ENCODE measurements around the gene NFATC2IP.

NFATC2IP gene

DNA sequence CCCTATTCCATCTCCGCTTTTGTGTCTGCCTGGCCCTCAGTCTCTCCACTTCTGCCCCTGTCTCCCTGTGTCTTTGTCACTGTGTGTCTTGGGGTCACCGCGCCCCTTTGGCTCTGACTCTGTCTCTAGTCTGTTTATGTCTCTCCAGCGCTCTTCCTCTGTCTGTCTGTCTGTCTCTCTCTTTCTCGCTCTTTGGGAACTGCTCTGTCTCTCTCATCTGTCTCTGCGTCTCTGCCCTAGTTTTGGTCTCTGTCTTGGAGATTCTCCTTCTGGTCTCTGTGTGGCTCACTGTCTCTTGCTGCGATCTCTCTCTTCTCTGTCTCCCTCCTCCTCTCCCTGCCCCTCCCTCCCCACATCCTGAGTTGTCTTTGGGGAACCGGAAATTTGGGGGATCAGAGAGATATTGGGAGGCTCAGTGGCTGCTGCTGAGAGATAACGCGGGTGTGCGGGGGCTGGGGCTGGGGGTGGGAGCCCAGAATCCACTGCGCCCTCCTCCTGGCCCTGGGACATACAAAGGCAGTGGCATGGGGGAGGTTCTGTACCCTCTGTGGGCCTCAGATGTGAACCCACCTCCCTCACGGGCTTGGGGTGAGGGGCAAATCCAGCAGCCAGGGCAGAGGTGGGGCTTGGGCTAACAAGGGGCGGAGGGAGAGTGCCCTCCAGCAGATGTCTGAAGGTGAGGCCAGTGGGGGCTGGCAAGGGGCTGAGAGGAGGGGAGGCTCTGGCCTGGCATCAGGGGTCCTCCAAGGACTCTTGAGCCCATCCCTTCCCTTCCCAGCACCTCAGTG lies 58.5 kb downstream of the NFATC2IP start:
- TF ChIP-seq, protein P1, sequence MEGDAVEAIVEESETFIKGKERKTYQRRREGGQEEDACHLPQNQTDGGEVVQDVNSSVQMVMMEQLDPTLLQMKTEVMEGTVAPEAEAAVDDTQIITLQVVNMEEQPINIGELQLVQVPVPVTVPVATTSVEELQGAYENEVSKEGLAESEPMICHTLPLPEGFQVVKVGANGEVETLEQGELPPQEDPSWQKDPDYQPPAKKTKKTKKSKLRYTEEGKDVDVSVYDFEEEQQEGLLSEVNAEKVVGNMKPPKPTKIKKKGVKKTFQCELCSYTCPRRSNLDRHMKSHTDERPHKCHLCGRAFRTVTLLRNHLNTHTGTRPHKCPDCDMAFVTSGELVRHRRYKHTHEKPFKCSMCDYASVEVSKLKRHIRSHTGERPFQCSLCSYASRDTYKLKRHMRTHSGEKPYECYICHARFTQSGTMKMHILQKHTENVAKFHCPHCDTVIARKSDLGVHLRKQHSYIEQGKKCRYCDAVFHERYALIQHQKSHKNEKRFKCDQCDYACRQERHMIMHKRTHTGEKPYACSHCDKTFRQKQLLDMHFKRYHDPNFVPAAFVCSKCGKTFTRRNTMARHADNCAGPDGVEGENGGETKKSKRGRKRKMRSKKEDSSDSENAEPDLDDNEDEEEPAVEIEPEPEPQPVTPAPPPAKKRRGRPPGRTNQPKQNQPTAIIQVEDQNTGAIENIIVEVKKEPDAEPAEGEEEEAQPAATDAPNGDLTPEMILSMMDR (conservative IDR thresholded peaks at IDR 0.05; ENCODE audit: low read depth, low read length), result no peak
- no peaks in the 10 kb centered on the region for H3K4me1 ChIP-seq (ENCODE audit: low read depth, poor library complexity, severe bottlenecking)
- no peak overlapping the region for H3K4me2 ChIP-seq
- H3K27me3 ChIP-seq (ENCODE audit: insufficient read depth, low read depth), result no peaks in the 10 kb centered on the region
- no peaks in the 10 kb centered on the region for H3K79me2 ChIP-seq (ENCODE audit: insufficient read depth, low read depth)
- H3K9ac ChIP-seq, result no peak overlapping the region
- no peak overlapping the region for H2AFZ ChIP-seq (ENCODE audit: low read depth)
- H3K4me3 ChIP-seq (IDR thresholded peaks at IDR 0.05; ENCODE audit: insufficient read depth, low read depth, low read length), result no peak overlapping the region
- H3K36me3 ChIP-seq (ENCODE audit: insufficient read depth), result no peaks in the 10 kb centered on the region
- no peaks in the 10 kb centered on the region for H4K20me1 ChIP-seq (ENCODE audit: insufficient read depth)
- H3K27ac ChIP-seq, result no peak overlapping the region

DNA sequence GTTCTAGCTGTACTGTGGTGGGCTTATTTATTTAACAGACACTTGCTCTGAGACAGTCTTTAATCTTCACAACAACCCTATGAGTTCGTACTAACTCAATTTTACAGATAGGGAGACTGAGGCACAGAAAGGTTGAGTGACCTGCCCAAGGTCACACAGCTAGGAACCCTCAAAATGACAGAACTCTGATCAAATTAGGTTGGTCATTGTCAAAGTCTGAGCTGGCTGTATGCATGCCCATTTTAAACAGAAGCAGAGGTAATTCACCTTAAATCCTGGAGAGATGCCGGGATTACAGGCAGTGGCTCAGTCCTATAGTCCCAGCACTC lies 59.1 kb downstream of the NFATC2IP start:
- Histone ChIP-seq H3K27ac (no peak overlapping the region), H3K79me2 (ENCODE audit: insufficient read depth, low read depth) (no peaks in the 10 kb centered on the region), H2AFZ (ENCODE audit: low read depth) (no peak overlapping the region), H3K9ac (no peak overlapping the region), H4K20me1 (ENCODE audit: insufficient read depth) (no peaks in the 10 kb centered on the region), H3K27me3 (ENCODE audit: insufficient read depth, low read depth) (no peaks in the 10 kb centered on the region), H3K4me3 (IDR thresholded peaks at IDR 0.05; ENCODE audit: insufficient read depth, low read depth, low read length) (no peak overlapping the region), H3K4me1 (ENCODE audit: low read depth, poor library complexity, severe bottlenecking) (no peaks in the 10 kb centered on the region), H3K4me2 (no peak overlapping the region), H3K36me3 (ENCODE audit: insufficient read depth) (no peaks in the 10 kb centered on the region)
- TF ChIP-seq, protein P1 (conservative IDR thresholded peaks at IDR 0.05; ENCODE audit: low read depth, low read length), result no peak

DNA sequence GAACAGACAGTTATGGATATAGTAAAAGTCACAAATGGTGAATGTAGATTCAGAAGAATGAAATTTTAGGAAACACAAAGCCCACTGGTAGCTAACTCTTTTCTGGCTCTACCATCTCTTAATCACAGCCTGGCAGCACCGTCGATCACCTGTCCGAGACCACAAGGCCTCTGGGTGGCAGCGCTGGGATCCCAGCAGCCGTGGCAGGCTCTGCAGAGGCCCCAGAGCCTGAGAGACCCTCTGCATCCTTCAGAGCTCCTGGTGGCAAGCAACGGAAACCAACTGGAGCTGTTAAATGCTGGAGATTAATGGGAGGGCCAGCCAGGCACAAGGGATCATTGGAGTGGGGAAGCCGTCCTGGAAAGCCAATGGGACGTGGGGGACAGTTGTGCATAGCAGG lies 60.4 kb downstream of the NFATC2IP start:
- H3K27ac ChIP-seq, result no peak overlapping the region
- H3K36me3 ChIP-seq (ENCODE audit: insufficient read depth), result no peaks in the 10 kb centered on the region
- H3K4me1 ChIP-seq (ENCODE audit: low read depth, poor library complexity, severe bottlenecking), result no peaks in the 10 kb centered on the region
- no peaks in the 10 kb centered on the region for H3K27me3 ChIP-seq (ENCODE audit: insufficient read depth, low read depth)
- TF ChIP-seq, protein P1 (conservative IDR thresholded peaks at IDR 0.05; ENCODE audit: low read depth, low read length), result no peak
- no peak overlapping the region for H2AFZ ChIP-seq (ENCODE audit: low read depth)
- H3K4me3 ChIP-seq (IDR thresholded peaks at IDR 0.05; ENCODE audit: insufficient read depth, low read depth, low read length), result no peak overlapping the region
- no peak overlapping the region for H3K4me2 ChIP-seq
- H3K79me2 ChIP-seq (ENCODE audit: insufficient read depth, low read depth), result no peaks in the 10 kb centered on the region
- H4K20me1 ChIP-seq (ENCODE audit: insufficient read depth), result no peaks in the 10 kb centered on the region
- H3K9ac ChIP-seq, result no peak overlapping the region

DNA sequence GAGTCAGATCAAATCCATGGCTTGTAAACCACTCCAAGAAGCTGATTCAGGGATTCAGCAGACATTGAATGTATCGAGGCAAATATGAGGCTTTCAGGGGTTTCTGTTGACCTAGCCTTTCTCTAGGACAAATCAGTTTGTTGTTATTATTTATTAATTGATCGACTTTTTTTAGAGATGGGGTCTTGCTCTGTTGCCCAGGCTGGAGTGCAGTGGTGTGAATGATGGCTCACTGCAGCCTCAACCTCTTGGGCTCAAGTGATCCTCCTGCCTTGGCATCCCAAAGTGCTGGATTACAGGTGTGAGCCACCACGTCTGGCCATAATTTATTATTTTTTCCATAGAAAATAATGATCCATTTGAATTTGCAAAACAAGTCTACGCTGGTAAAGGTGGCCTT lies 61.1 kb downstream of the NFATC2IP start:
- no peaks in the 10 kb centered on the region for H3K79me2 ChIP-seq (ENCODE audit: insufficient read depth, low read depth)
- no peak overlapping the region for H3K4me2 ChIP-seq
- TF ChIP-seq, protein P1 (conservative IDR thresholded peaks at IDR 0.05; ENCODE audit: low read depth, low read length), result no peak
- no peak overlapping the region for H2AFZ ChIP-seq (ENCODE audit: low read depth)
- no peak overlapping the region for H3K9ac ChIP-seq
- H4K20me1 ChIP-seq (ENCODE audit: insufficient read depth), result no peaks in the 10 kb centered on the region
- H3K4me1 ChIP-seq (ENCODE audit: low read depth, poor library complexity, severe bottlenecking), result no peaks in the 10 kb centered on the region
- no peaks in the 10 kb centered on the region for H3K36me3 ChIP-seq (ENCODE audit: insufficient read depth)
- no peaks in the 10 kb centered on the region for H3K27me3 ChIP-seq (ENCODE audit: insufficient read depth, low read depth)
- no peak overlapping the region for H3K4me3 ChIP-seq (IDR thresholded peaks at IDR 0.05; ENCODE audit: insufficient read depth, low read depth, low read length)
- no peak overlapping the region for H3K27ac ChIP-seq

Data from KMS-11 (cell line).